ENCODE measurements around the gene PTPMT1.

DNA sequence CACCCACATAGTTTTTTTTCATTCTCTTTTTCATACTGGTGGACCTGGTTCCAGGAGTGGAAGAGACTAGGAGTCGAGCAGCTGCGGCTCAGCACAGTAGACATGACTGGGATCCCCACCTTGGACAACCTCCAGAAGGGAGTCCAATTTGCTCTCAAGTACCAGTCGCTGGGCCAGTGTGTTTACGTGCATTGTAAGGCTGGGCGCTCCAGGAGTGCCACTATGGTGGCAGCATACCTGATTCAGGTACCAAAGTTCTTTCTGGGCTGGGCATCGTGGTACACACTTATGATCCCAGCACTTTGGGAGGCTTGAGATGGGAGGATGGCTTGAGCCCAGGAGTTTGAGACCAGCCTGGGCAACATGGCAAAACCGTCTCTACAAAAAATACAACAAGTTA is 4.2 kb downstream of the PTPMT1 start:
- TF ChIP-seq CTCF (IDR thresholded peaks at IDR 0.05; ENCODE audit: poor library complexity, severe bottlenecking) (no peak), SMC3 (conservative IDR thresholded peaks at IDR 0.05; ENCODE audit: poor library complexity) (no peak), RAD21 (conservative IDR thresholded peaks at IDR 0.05) (no peak)

All from neural cell (in vitro differentiated cells).